GM19328 (cell line): ENCODE data around the gene MID1IP1.

Experiments used
- ATAC-seq: cut with Tn5 transposase; IDR thresholded peaks from one replicate; pipeline ENCODE4 v1.9.1; 2021; ENCODE audit warnings: mild to moderate bottlenecking, moderate library complexity; ENCODE audit not compliant: unreplicated experiment

The MID1IP1 gene

DNA sequence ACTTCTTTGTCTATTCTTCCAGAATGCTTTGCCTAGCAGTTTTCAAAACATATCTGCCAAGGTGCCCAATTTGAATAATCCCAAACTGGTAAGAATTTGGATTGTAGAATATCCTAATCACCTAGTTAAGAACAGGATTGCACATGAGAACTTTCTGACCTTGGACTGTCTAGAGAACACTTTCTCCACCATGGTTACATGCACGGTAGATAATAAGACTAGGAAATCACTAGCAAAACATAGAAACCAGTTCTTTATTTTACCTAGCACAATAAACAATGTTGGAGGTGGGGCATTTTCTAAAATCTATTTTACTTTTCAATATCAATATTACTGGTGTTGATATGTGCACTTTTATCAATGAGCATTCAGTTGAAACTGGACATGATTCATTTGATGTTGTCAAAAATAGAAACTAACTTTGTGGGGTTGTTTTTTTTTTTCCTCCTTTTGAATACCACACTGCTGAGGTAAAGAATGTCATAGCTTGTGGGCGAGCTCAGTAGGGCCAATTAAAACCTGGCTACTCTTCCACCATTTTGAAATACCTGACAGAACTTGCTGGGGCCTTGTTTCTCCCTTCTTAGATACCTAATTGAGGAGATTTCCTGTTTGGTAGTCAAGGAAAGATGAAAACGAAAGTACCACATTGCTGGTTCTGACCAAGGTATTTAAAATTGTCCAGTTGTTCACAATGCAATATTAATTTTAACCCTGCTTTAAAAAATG lies 10.4 kb downstream of the MID1IP1 start:
- ATAC-seq: no peak

- no peak for ATAC-seq
These were observed 14.9 kb downstream of the MID1IP1 start for GRCh38 chrX:38816155-38816554.

DNA sequence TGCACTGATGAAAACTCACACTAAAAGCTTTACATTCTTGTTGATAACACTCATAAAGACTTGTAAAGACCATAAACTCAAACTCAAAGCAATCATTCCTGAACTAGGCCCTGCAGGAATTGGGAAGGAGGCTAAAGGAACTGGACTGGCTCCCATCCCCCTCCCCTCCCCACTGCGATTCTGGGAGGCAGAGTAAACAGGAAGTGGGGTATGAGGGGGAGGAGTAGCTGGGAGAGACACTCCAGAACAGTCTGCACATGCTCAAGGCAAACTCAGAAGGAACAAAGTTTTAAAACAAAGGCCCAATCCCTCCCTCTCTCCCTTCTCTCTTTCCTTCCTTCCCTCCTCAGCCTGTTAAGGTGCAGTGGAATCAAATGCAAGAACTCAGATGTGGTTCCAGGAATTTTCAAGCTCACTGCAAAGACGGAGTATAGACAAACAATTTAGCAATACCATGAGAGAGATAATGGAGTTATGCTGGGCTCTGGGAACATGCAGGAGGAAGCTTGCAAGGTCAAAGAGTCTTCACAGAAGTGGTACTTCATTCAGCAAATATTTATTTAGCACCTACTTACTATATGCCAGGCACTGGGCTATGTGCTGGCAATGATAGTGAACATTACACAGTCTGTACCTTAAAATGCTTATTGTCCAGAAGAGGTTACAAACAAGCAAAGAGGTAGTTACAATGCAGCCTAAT lies 15.9 kb downstream of the MID1IP1 start:
- no peak for ATAC-seq

DNA sequence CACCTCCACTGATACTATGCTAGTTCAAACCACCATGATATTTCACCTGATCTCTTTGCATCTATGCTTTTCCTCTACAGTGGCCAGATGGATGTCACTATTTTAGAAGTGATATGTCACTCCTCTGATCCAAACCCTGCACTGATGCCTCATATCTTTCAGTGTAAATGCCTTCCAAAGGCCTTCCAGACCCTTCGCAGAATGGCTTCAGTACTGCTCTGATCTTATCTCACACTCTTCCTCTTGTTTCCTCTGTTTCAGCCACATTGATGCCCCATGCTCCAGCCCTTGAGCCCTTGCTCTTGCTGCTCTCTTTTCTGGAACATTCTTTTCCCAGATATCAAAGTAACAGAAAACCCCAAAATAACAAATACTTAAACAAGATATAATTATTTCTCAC lies 17.9 kb downstream of the MID1IP1 start:
- no peak for ATAC-seq

- no peak for ATAC-seq
These were observed 18.4 kb downstream of the MID1IP1 start for GRCh38 chrX:38819709-38820108.

- ATAC-seq: no peak
These were observed 19.5 kb downstream of the MID1IP1 start for GRCh38 chrX:38820751-38821150.

DNA sequence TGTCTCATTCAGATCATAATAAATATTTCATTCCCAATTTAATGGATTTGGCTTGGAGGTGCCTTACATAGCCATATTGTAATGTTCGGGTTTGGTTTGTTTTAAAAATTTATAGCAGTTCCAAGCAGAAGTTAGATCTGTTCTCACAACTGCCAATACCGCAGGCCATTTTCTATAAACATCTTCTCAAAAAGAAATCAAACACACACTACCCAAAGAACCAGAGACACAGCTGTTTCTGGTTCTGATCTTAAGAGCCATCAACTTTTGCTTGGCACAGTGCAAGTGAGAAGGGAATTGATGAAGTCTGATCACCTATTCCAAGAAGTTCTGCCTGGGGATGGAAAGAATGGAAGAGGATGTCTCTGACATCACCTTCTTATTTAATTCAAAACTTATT lies 22.9 kb downstream of the MID1IP1 start:
- ATAC-seq: no peak

- ATAC-seq: no peak
These were observed 30.7 kb downstream of the MID1IP1 start for GRCh38 chrX:38831949-38832348.

GRCh38 chrX:38837389-38837788 lies 36.1 kb downstream of the MID1IP1 start:
- no peak for ATAC-seq

DNA sequence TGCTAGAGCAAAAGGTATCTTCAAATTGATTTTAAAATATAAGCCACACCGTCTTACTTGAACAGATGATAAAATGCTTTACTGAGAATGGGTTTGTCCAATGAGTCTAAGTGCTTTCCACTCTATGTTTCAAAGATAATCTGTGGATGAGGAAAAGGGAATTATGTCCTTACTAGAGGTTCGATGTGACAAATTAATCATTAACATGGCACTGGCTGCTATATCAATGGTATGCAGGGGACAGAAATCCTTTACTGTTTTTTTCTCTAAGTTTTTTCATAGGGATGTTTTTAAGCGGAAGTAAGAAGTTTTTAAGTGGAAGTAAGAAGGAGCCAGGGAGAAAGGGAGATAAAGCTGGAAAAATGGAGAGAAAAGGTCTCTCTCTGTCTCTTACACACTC lies 38.0 kb downstream of the MID1IP1 start:
- no peak for ATAC-seq

DNA sequence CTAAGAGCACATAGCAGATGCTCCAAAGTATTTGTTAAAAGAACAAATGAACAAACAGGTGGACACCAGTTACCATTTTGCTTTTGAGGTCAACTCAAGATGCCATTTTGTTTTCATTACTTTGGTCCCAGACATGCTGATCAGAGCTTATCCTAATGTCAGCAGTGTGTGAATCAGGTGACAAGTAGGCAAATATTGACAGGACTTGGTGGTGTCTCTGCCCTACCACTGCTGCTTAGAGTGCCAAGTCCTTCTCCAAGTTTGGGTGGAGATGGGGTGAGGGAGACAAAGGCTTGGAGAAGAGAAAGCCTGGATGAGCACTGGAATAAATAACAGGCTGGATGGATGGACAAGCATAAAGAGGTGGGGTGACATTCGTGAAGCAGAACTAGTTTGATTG lies 38.7 kb downstream of the MID1IP1 start:
- no peak for ATAC-seq

GRCh38 chrX:38841750-38842149 lies 40.5 kb downstream of the MID1IP1 start:
- ATAC-seq: no peak

DNA sequence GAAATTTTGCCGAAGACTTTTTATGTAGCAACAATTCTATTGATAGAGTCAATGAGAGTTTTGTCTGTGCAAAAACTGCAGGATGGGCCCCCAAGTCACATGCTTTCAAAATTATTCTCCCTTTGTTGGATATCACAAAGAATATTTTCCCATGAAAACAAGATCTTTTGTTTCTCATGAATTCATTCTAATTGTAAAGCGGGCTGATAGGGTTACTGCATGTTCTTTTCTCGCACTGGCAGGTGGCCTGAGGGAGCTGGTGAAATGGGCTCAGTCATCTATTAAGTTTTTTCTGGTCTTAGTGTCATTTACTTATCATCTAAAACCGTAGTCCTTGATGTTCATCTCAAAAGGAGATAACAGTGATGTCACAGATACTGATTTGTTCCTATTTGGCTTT lies 44.2 kb downstream of the MID1IP1 start:
- no peak for ATAC-seq

- ATAC-seq: no peak
These were observed 46.1 kb downstream of the MID1IP1 start for GRCh38 chrX:38847206-38847902.

DNA sequence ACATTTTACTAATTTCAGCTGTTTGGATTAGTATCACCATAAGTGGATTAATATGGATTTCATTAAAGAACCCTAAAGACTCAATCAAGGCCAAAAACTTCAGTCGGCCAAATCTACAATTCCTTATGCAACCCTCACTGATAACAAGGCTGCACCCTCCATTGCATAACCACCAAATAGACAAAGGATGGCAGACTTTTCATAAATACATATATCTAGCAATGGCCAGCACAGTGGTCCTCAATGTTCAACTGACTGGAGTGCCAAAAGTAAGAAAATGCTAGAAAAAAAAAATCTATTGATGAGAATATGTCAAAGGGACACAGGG lies 46.6 kb downstream of the MID1IP1 start:
- ATAC-seq: no peak

DNA sequence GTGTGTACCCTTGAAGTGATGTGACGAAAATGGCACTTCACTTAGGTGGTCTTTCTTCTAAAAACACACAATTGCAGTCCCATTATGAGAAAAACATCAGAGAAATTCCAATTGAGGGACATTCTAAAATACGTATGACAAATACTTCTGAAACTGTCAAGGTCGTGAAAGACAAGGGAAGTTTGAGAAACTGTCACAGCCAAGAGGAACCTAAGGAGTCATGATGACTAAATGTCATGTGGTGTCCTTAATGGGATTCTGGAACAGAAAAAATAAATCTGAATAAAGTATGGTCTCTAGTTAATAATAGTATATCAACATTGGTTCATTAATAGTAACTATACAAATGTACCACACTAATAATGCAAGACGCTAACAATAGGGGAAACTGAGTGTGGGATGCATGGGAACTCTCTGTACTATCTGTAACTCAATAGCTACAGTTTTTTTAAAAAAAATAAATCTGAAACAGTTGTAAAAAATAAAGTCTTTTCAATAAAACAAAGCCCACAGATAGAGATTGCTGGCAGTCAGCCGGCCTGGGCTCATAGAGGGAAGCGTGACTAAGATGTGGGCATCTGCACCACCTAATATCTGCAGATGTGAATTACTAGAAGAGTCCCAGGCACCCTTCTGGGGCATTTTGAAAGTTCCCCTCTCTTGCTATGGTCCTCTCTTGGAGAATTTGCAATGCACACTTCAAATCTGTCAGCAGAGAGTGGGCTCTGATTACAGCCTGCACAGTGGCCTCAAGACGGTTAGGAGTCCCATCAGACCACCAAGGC lies 47.6 kb downstream of the MID1IP1 start:
- ATAC-seq: no peak

GRCh38 chrX:38850807-38851544 lies 49.7 kb downstream of the MID1IP1 start:
- ATAC-seq: no peak

DNA sequence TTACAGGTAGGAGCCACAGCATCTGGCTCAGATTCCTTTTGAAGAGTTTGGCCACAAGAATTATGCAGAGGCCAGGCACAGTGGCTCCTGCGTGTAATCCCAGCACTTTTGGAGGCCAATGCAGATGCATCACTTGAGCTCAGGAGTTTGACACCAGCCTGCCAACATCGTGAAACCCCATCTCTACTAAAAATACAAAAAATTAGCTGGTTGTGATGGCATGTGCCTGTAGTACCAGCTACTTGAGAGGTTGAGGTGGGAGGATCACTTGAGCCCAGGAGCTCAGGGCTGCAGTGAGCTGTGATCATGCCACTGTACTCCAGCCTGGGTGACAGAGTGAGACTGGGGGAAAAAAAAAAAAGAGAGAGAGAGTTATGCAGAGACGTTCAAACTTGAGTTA lies 53.0 kb downstream of the MID1IP1 start:
- no peak for ATAC-seq
